Nephron progenitor cell (in vitro differentiated cells): ENCODE results near the gene KIF27.
"Not testable (repeated sequence)": the region's sequence is repeated elsewhere in the genome, so short reads cannot be mapped to it uniquely, and the experiment has no call there.

Source experiments
- DNase-seq: peaks from one replicate; pipeline ENCODE4 v3.0.0; 2021
- H3K27ac Mint-ChIP-seq: 2 replicates; pipeline ENCODE4 v1.8.0; 2021; ENCODE audit warnings: mild to moderate bottlenecking, moderate library complexity, mixed read lengths
- H3K27me3 Mint-ChIP-seq: 2 replicates; pipeline ENCODE4 v1.8.0; 2021; ENCODE audit warnings: mild to moderate bottlenecking, low read depth, mixed read lengths; ENCODE audit not compliant: poor library complexity
- H3K36me3 Mint-ChIP-seq: 2 replicates; pipeline ENCODE4 v1.8.0; 2021; ENCODE audit warnings: low read depth, mixed read lengths
- H3K4me1 Mint-ChIP-seq: 2 replicates; pipeline ENCODE4 v1.8.0; 2021; ENCODE audit warnings: mixed read lengths
- H3K4me3 Mint-ChIP-seq: 2 replicates; pipeline ENCODE4 v1.8.0; 2021; ENCODE audit warnings: mild to moderate bottlenecking, moderate library complexity, mixed read lengths
- H3K9me3 Mint-ChIP-seq: 2 replicates; pipeline ENCODE4 v1.8.0; 2021; ENCODE audit warnings: mild to moderate bottlenecking, moderate library complexity, mixed read lengths
- CTCF ChIP-seq: fragments of 200-600 bp; sonication (generic); IDR thresholded peaks from 2 replicates; pipeline ENCODE4 v1.5.0; 2021; ENCODE audit warnings: antibody characterized with exemption

KIF27 gene

GRCh38 chr9:83881687-83882408 lies 39.4 kb downstream of the KIF27 start:
- not testable (repeated sequence) for H3K27me3 Mint-ChIP-seq, H3K4me1 Mint-ChIP-seq, DNase-seq, H3K27ac Mint-ChIP-seq, H3K9me3 Mint-ChIP-seq, H3K4me3 Mint-ChIP-seq
- H3K36me3 Mint-ChIP-seq, result peaks cover 36% of the 10 kb centered on the region

- H3K4me3 Mint-ChIP-seq, H3K27me3 Mint-ChIP-seq, DNase-seq, H3K4me1 Mint-ChIP-seq, H3K9me3 Mint-ChIP-seq: not testable (repeated sequence)
- H3K27ac Mint-ChIP-seq, result peak overlapping the region; percentile 31
- peaks cover 47% of the 10 kb centered on the region for H3K36me3 Mint-ChIP-seq
These were observed 45.7 kb downstream of the KIF27 start for GRCh38 chr9:83875559-83875958.

- not testable (repeated sequence) for DNase-seq, H3K27ac Mint-ChIP-seq, H3K4me1 Mint-ChIP-seq, H3K9me3 Mint-ChIP-seq, H3K27me3 Mint-ChIP-seq, H3K4me3 Mint-ChIP-seq
- peaks cover 40% of the 10 kb centered on the region for H3K36me3 Mint-ChIP-seq
These were observed 71.3 kb downstream of the KIF27 start for GRCh38 chr9:83849895-83850294.

GRCh38 chr9:83837070-83837643 lies 84.1 kb downstream of the KIF27 start:
- not testable (repeated sequence) for H3K27me3 Mint-ChIP-seq, H3K36me3 Mint-ChIP-seq, H3K27ac Mint-ChIP-seq, DNase-seq, H3K4me1 Mint-ChIP-seq, H3K4me3 Mint-ChIP-seq, H3K9me3 Mint-ChIP-seq
- TF ChIP-seq CTCF, result peak; percentile 10

GRCh38 chr9:83830426-83831071 lies 90.7 kb downstream of the KIF27 start:
- not testable (repeated sequence) for DNase-seq, H3K27ac Mint-ChIP-seq, H3K9me3 Mint-ChIP-seq, H3K4me1 Mint-ChIP-seq, H3K4me3 Mint-ChIP-seq, H3K36me3 Mint-ChIP-seq
- H3K27me3 Mint-ChIP-seq, result peaks cover 15% of the 10 kb centered on the region

- not testable (repeated sequence) for H3K4me3 Mint-ChIP-seq, DNase-seq, H3K27ac Mint-ChIP-seq, H3K36me3 Mint-ChIP-seq, H3K9me3 Mint-ChIP-seq, H3K4me1 Mint-ChIP-seq
- H3K27me3 Mint-ChIP-seq, result peaks cover 24% of the 10 kb centered on the region
These were observed 96.1 kb downstream of the KIF27 start for GRCh38 chr9:83824986-83825623.

GRCh38 chr9:83817356-83818278 lies 103.6 kb downstream of the KIF27 start, which contains the start of gene GKAP1:
Gene GKAP1 (minus strand): TSS chr9:83817769. CDS start chr9:83806517, 11,252 bp downstream.
- Mint-ChIP-seq H3K4me3 (peak within 1 kb of the TSS; percentile 93), H3K27me3 (peaks cover 22% of the 10 kb centered on the region), H3K27ac (peak within 1 kb of the TSS; percentile 9)
- peak; percentile 84 for DNase-seq
- not testable (repeated sequence) for H3K9me3 Mint-ChIP-seq, H3K36me3 Mint-ChIP-seq, H3K4me1 Mint-ChIP-seq

- not testable (repeated sequence) for H3K27ac Mint-ChIP-seq, H3K4me1 Mint-ChIP-seq, DNase-seq, H3K9me3 Mint-ChIP-seq, H3K36me3 Mint-ChIP-seq
- Mint-ChIP-seq H3K4me3 (peak overlapping the region; percentile 93), H3K27me3 (peaks cover 16% of the 10 kb centered on the region)
These were observed 104.2 kb downstream of the KIF27 start for GRCh38 chr9:83817011-83817355.

GRCh38 chr9:83815120-83815519 lies 106.1 kb downstream of the KIF27 start:
- not testable (repeated sequence) for H3K9me3 Mint-ChIP-seq, H3K27ac Mint-ChIP-seq, DNase-seq, H3K36me3 Mint-ChIP-seq, H3K4me1 Mint-ChIP-seq
- Mint-ChIP-seq H3K4me3 (peak overlapping the region; percentile 63), H3K27me3 (peaks cover 14% of the 10 kb centered on the region)

GRCh38 chr9:83809213-83809612 lies 112.0 kb downstream of the KIF27 start:
- not testable (repeated sequence) for H3K4me1 Mint-ChIP-seq, H3K27ac Mint-ChIP-seq, H3K9me3 Mint-ChIP-seq, H3K27me3 Mint-ChIP-seq, H3K4me3 Mint-ChIP-seq, DNase-seq
- H3K36me3 Mint-ChIP-seq, result peaks cover 23% of the 10 kb centered on the region

- not testable (repeated sequence) for DNase-seq, H3K27me3 Mint-ChIP-seq, H3K4me3 Mint-ChIP-seq, H3K27ac Mint-ChIP-seq, H3K4me1 Mint-ChIP-seq
- Mint-ChIP-seq H3K9me3 (peaks cover 16% of the 10 kb centered on the region), H3K36me3 (peaks cover 48% of the 10 kb centered on the region)
These were observed 116.8 kb downstream of the KIF27 start for GRCh38 chr9:83804454-83804853.

- DNase-seq, H3K27me3 Mint-ChIP-seq, H3K4me3 Mint-ChIP-seq, H3K4me1 Mint-ChIP-seq, H3K27ac Mint-ChIP-seq: not testable (repeated sequence)
- Mint-ChIP-seq H3K9me3 (peaks cover 16% of the 10 kb centered on the region), H3K36me3 (peaks cover 50% of the 10 kb centered on the region)
These were observed 117.3 kb downstream of the KIF27 start for GRCh38 chr9:83803941-83804340.
